Urothelium cell line (cell line): ENCODE data around the gene KIF20B.
"Not testable (repeated sequence)": the region's sequence is repeated elsewhere in the genome, so short reads cannot be mapped to it uniquely, and the experiment has no call there.

ENCODE experiments used
- DNase-seq: peaks from one replicate; pipeline ENCODE4 v3.0.0; 2011; ENCODE audit warnings: low spot score, mixed read lengths
- FAIRE-seq: peaks from 2 replicates; lab custom pipeline; 2011; peaks lifted over from hg19 to GRCh38; lab: Jason Lieb, UNC

KIF20B gene

GRCh38 chr10:89690027-89690426 is 11.4 kb upstream of the KIF20B start:
- no peak for FAIRE-seq
- DNase-seq, result no peak

- no peak for DNase-seq
These were observed 9.0 kb upstream of the KIF20B start for GRCh38 chr10:89692416-89692815.

GRCh38 chr10:89693176-89693575 is 8.2 kb upstream of the KIF20B start:
- DNase-seq (no peak), FAIRE-seq (no peak)

More at GRCh38 chr10:89692416-89692815, 9.0 kb upstream of the KIF20B start:
- FAIRE-seq, result no peak

- DNase-seq (no peak), FAIRE-seq (no peak)
These were observed 6.1 kb upstream of the KIF20B start for GRCh38 chr10:89695307-89695706.

- FAIRE-seq (no peak), DNase-seq (no peak)
These were observed 3.4 kb upstream of the KIF20B start for GRCh38 chr10:89697946-89698345.

- FAIRE-seq (no peak), DNase-seq (no peak)
These were observed 1.8 kb upstream of the KIF20B start for GRCh38 chr10:89699581-89700064.

GRCh38 chr10:89700923-89701241 is 508 bp upstream of the KIF20B start:
- FAIRE-seq, result no peak
- no peak for DNase-seq

- FAIRE-seq (no peak), DNase-seq (peak; percentile 7)
These were observed 711 bp downstream of the KIF20B start for GRCh38 chr10:89702121-89702480.

GRCh38 chr10:89705466-89705865 is 4.1 kb downstream of the KIF20B start:
- DNase-seq (no peak), FAIRE-seq (no peak)

GRCh38 chr10:89706011-89706410 is 4.6 kb downstream of the KIF20B start:
- FAIRE-seq, result no peak
- DNase-seq, result no peak

GRCh38 chr10:89707372-89707771 is 6.0 kb downstream of the KIF20B start:
- no peak for DNase-seq
- no peak for FAIRE-seq

GRCh38 chr10:89710753-89711152 is 9.4 kb downstream of the KIF20B start:
- DNase-seq, result no peak
- FAIRE-seq, result no peak

- DNase-seq, result no peak
- no peak for FAIRE-seq
These were observed 33.2 kb downstream of the KIF20B start for GRCh38 chr10:89734616-89735015.

GRCh38 chr10:89738551-89739209 is 37.3 kb downstream of the KIF20B start:
- FAIRE-seq (no peak), DNase-seq (no peak)

- no peak for DNase-seq
- FAIRE-seq, result no peak
These were observed 39.9 kb downstream of the KIF20B start for GRCh38 chr10:89741126-89741762.

- FAIRE-seq (no peak), DNase-seq (no peak)
These were observed 42.6 kb downstream of the KIF20B start for GRCh38 chr10:89744026-89744425.

- DNase-seq (no peak), FAIRE-seq (no peak)
These were observed 44.5 kb downstream of the KIF20B start for GRCh38 chr10:89745903-89746302.

- FAIRE-seq (no peak), DNase-seq (no peak)
These were observed 49.1 kb downstream of the KIF20B start for GRCh38 chr10:89750441-89750840.

GRCh38 chr10:89755374-89755773 is 54.0 kb downstream of the KIF20B start:
- FAIRE-seq (no peak), DNase-seq (no peak)

- no peak for DNase-seq
- no peak for FAIRE-seq
These were observed 58.1 kb downstream of the KIF20B start for GRCh38 chr10:89759531-89759930.

GRCh38 chr10:89763671-89764070 is 62.3 kb downstream of the KIF20B start:
- not testable (repeated sequence) for DNase-seq, FAIRE-seq

GRCh38 chr10:89771684-89772083 is 70.3 kb downstream of the KIF20B start:
- no peak for DNase-seq
- FAIRE-seq, result no peak

- no peak for FAIRE-seq
These were observed 71.7 kb downstream of the KIF20B start for GRCh38 chr10:89773081-89773480.

More at GRCh38 chr10:89773081-89773480, 71.7 kb downstream of the KIF20B start:
- no peak for DNase-seq
